ENCODE data around the gene SLC22A23. TPM values are rescaled to one million over a fixed set of nuclear protein-coding genes. Genes with fewer than 3 reads are reported as not detected.

Gene SLC22A23
- total and polyA plus RNA-seq, 4 donors: 4.9 to 45.4 (median 19.7) TPM

GRCh38 chr6:3450888-3451287 lies 6.0 kb downstream of the SLC22A23 start:
- H3K36me3 ChIP-seq (ENCODE audit: control insufficient read depth in 4 of 4, insufficient read depth in 3 of 4, low read depth in 1 of 4, low read length in 3 of 4): peaks cover 0 to 2% (median 0%) of the 10 kb centered on the region in 4 donors
- H3K9me3 ChIP-seq (ENCODE audit: control insufficient read depth in 4 of 4, low read length in 3 of 4): no peaks in the 10 kb centered on the region
- no peak for DNase-seq (ENCODE audit: low spot score)
- no peak overlapping the region for H3K4me3 ChIP-seq (ENCODE audit: low read depth in 1 of 3, low read length in 3 of 3)
- H3K9ac ChIP-seq (ENCODE audit: low read depth in 1 of 2, low read length in 2 of 2): no peak overlapping the region
- H3K27ac ChIP-seq (ENCODE audit: low read depth in 1 of 2, low read length in 2 of 2): no peak overlapping the region
- H3K27me3 ChIP-seq (ENCODE audit: control insufficient read depth in 4 of 4, insufficient read depth in 4 of 4, low read length in 3 of 4): no peaks in the 10 kb centered on the region
- H3K4me1 ChIP-seq (ENCODE audit: control insufficient read depth in 4 of 4, insufficient read depth in 4 of 4, low read length in 3 of 4): peaks cover 0 to 43% (median 27%) of the 10 kb centered on the region in 4 donors
- 97% methylated on average over 5 of the region's 5 CpGs for WGBS
- TF ChIP-seq, protein P1, sequence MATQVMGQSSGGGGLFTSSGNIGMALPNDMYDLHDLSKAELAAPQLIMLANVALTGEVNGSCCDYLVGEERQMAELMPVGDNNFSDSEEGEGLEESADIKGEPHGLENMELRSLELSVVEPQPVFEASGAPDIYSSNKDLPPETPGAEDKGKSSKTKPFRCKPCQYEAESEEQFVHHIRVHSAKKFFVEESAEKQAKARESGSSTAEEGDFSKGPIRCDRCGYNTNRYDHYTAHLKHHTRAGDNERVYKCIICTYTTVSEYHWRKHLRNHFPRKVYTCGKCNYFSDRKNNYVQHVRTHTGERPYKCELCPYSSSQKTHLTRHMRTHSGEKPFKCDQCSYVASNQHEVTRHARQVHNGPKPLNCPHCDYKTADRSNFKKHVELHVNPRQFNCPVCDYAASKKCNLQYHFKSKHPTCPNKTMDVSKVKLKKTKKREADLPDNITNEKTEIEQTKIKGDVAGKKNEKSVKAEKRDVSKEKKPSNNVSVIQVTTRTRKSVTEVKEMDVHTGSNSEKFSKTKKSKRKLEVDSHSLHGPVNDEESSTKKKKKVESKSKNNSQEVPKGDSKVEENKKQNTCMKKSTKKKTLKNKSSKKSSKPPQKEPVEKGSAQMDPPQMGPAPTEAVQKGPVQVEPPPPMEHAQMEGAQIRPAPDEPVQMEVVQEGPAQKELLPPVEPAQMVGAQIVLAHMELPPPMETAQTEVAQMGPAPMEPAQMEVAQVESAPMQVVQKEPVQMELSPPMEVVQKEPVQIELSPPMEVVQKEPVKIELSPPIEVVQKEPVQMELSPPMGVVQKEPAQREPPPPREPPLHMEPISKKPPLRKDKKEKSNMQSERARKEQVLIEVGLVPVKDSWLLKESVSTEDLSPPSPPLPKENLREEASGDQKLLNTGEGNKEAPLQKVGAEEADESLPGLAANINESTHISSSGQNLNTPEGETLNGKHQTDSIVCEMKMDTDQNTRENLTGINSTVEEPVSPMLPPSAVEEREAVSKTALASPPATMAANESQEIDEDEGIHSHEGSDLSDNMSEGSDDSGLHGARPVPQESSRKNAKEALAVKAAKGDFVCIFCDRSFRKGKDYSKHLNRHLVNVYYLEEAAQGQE (IDR thresholded peaks at IDR 0.05): no peak
- TF ChIP-seq HNF4G (IDR thresholded peaks at IDR 0.05): no peak
- TF ChIP-seq, protein P2, sequence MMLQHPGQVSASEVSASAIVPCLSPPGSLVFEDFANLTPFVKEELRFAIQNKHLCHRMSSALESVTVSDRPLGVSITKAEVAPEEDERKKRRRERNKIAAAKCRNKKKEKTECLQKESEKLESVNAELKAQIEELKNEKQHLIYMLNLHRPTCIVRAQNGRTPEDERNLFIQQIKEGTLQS (IDR thresholded peaks at IDR 0.05): no peak
- TF ChIP-seq SP1 (IDR thresholded peaks at IDR 0.05): no peak
- no peak for TF ChIP-seq YY1 (IDR thresholded peaks at IDR 0.05)
- no peak for TF ChIP-seq FOXA1 (IDR thresholded peaks at IDR 0.05)
- no peak for TF ChIP-seq CTCF (IDR thresholded peaks at IDR 0.05; ENCODE audit: low read depth, low read length, missing input control)
- TF ChIP-seq RXRA (IDR thresholded peaks at IDR 0.05): no peak
- TF ChIP-seq FOXA2 (IDR thresholded peaks at IDR 0.05): no peak
- TF ChIP-seq, protein P3, sequence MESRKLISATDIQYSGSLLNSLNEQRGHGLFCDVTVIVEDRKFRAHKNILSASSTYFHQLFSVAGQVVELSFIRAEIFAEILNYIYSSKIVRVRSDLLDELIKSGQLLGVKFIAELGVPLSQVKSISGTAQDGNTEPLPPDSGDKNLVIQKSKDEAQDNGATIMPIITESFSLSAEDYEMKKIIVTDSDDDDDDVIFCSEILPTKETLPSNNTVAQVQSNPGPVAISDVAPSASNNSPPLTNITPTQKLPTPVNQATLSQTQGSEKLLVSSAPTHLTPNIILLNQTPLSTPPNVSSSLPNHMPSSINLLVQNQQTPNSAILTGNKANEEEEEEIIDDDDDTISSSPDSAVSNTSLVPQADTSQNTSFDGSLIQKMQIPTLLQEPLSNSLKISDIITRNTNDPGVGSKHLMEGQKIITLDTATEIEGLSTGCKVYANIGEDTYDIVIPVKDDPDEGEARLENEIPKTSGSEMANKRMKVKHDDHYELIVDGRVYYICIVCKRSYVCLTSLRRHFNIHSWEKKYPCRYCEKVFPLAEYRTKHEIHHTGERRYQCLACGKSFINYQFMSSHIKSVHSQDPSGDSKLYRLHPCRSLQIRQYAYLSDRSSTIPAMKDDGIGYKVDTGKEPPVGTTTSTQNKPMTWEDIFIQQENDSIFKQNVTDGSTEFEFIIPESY (IDR thresholded peaks at IDR 0.05): no peak
- TF ChIP-seq HNF4A (conservative IDR thresholded peaks at IDR 0.05): peak; percentile 26 to 62
- TF ChIP-seq RAD21 (IDR thresholded peaks at IDR 0.05): peak in 1 of 2 donors; percentile 26

- no peak overlapping the region for H3K4me3 ChIP-seq (ENCODE audit: low read depth in 1 of 3, low read length in 3 of 3)
- 96% methylated on average over 5 of the region's 5 CpGs for WGBS
- peaks cover 1 to 33% (median 24%) of the 10 kb centered on the region in 4 donors for H3K4me1 ChIP-seq (ENCODE audit: control insufficient read depth in 4 of 4, insufficient read depth in 4 of 4, low read length in 3 of 4)
- no peak for DNase-seq (ENCODE audit: low spot score)
- no peak overlapping the region for H3K27ac ChIP-seq (ENCODE audit: low read depth in 1 of 2, low read length in 2 of 2)
- no peak overlapping the region for H3K9ac ChIP-seq (ENCODE audit: low read depth in 1 of 2, low read length in 2 of 2)
- H3K9me3 ChIP-seq (ENCODE audit: control insufficient read depth in 4 of 4, low read length in 3 of 4): no peaks in the 10 kb centered on the region
- peaks cover 0 to 3% (median 0%) of the 10 kb centered on the region in 4 donors for H3K36me3 ChIP-seq (ENCODE audit: control insufficient read depth in 4 of 4, insufficient read depth in 3 of 4, low read depth in 1 of 4, low read length in 3 of 4)
- H3K27me3 ChIP-seq (ENCODE audit: control insufficient read depth in 4 of 4, insufficient read depth in 4 of 4, low read length in 3 of 4): no peaks in the 10 kb centered on the region
- no peak for TF ChIP-seq FOXA1 (IDR thresholded peaks at IDR 0.05)
- no peak for TF ChIP-seq TAF1 (conservative IDR thresholded peaks at IDR 0.05)
- TF ChIP-seq RAD21 (IDR thresholded peaks at IDR 0.05): no peak
- TF ChIP-seq, protein P3 (IDR thresholded peaks at IDR 0.05): no peak
- no peak for TF ChIP-seq YY1 (IDR thresholded peaks at IDR 0.05)
- no peak for TF ChIP-seq HNF4G (IDR thresholded peaks at IDR 0.05)
- TF ChIP-seq, protein P2 (IDR thresholded peaks at IDR 0.05): no peak
- no peak for TF ChIP-seq SP1 (IDR thresholded peaks at IDR 0.05)
- no peak for TF ChIP-seq NR2F2 (IDR thresholded peaks at IDR 0.05)
- no peak for TF ChIP-seq EGR1 (IDR thresholded peaks at IDR 0.05; ENCODE audit: low read depth in 2 of 2)
- TF ChIP-seq CTCF (IDR thresholded peaks at IDR 0.05; ENCODE audit: low read depth, low read length, missing input control): no peak
These were observed 7.0 kb downstream of the SLC22A23 start for GRCh38 chr6:3449750-3450305.
